B cell (primary cell): ENCODE results near the gene ARNT2. TPM values are rescaled to one million over a fixed set of nuclear protein-coding genes. Genes with fewer than 3 reads are reported as not detected.

Experiments
- ATAC-seq: fragments of 200-7000 bp; cut with Tn5 transposase; one replicate; pipeline ENCODE4 v1.10.0; 2021; ENCODE audit warnings: low read depth, mild to moderate bottlenecking, moderate number of reproducible peaks, moderate library complexity
- CTCF ChIA-PET: fragments of 350-600 bp; sonication (Branson Sonifier 250); formaldehyde crosslinking; loops from one replicate; lab custom pipeline; 2021; ENCODE audit warnings: antibody characterized with exemption, inconsistent platforms; lab: Charles Lee
- POLR2A ChIA-PET: fragments of 350-600 bp; sonication (Branson Sonifier 250); formaldehyde crosslinking; loops from one replicate; lab custom pipeline; 2021; ENCODE audit warnings: antibody characterized with exemption; lab: Charles Lee
- DNase-seq: peaks from one replicate; pipeline ENCODE4 v3.0.0; 2013
- H2AFZ ChIP-seq: 2 replicates; pipeline ENCODE4 v1.6.1; 2012; ENCODE audit warnings: mild to moderate bottlenecking, low read depth, low read length; ENCODE audit not compliant: insufficient read depth, poor library complexity, severe bottlenecking
- H3K27ac ChIP-seq, 2 donors: 1 replicate in 1 of 2; 2 replicates in 1 of 2; pipeline ENCODE4 v1.5.1; 2012 to 2013; ENCODE audit warnings: low read length in 2 of 2, mild to moderate bottlenecking in 2 of 2, moderate library complexity in 1 of 2
- H3K27me3 ChIP-seq, 4 experiments: fragments of 200-600 bp in 1 of 4; sonication (generic) in 1 of 4; replicated peaks in 1 of 4; 1 replicate in 2 of 4; 2 replicates in 2 of 4; pipeline versions ENCODE4 v1.6.1 to v1.7.0; 2013 to 2016; ENCODE audit warnings: low read length in 3 of 4, mild to moderate bottlenecking in 2 of 4, mixed read lengths in 1 of 4, moderate library complexity in 1 of 4; ENCODE audit not compliant: insufficient read depth in 4 of 4, control insufficient read depth in 3 of 4; ENCODE audit errors: control extremely low read depth in 1 of 4
- H3K36me3 ChIP-seq, 2 experiments: replicated peaks in 1 of 2; 1 replicate in 1 of 2; 2 replicates in 1 of 2; pipeline versions ENCODE4 v1.6.1 to v1.7.1; 2013; ENCODE audit warnings: low read length in 1 of 2; ENCODE audit not compliant: insufficient read depth in 2 of 2, control insufficient read depth in 1 of 2; ENCODE audit errors: control extremely low read depth in 1 of 2, extremely low read depth in 1 of 2
- H3K4me1 ChIP-seq, 2 donors: fragments of 200-600 bp in 1 of 2; sonication (generic) in 1 of 2; 1 replicate in 1 of 2; 2 replicates in 1 of 2; pipeline versions ENCODE4 v1.5.1 to v1.6.1; 2013 to 2017; ENCODE audit warnings: low read length in 2 of 2; ENCODE audit not compliant: control insufficient read depth in 2 of 2, insufficient read depth in 2 of 2
- H3K4me2 ChIP-seq: replicated peaks from 2 replicates; pipeline ENCODE3; 2012; ENCODE audit warnings: mild to moderate bottlenecking, low read depth, low read length; ENCODE audit not compliant: poor library complexity, severe bottlenecking
- H3K4me3 ChIP-seq, 5 experiments: fragments of 200-600 bp in 1 of 5; sonication (generic) in 1 of 5; 1 replicate in 3 of 5; 2 replicates in 2 of 5; pipeline versions ENCODE4 v1.5.1 to v1.7.0; 2011 to 2016; ENCODE audit warnings: low read length in 4 of 5, mild to moderate bottlenecking in 4 of 5, low read depth in 2 of 5, control low read depth in 1 of 5, moderate library complexity in 1 of 5; ENCODE audit not compliant: insufficient read depth in 1 of 5; ENCODE audit errors: control extremely low read depth in 1 of 5, extremely low read depth in 1 of 5
- H3K79me2 ChIP-seq: fragments of 200-600 bp; sonication (generic); one replicate; pipeline ENCODE4 v1.6.0; 2016; ENCODE audit warnings: low read length; ENCODE audit not compliant: control insufficient read depth, insufficient read depth
- H3K9ac ChIP-seq: fragments of 200-600 bp; sonication (generic); 2 replicates; pipeline ENCODE4 v1.6.1; 2017; ENCODE audit warnings: mild to moderate bottlenecking, low read length, moderate library complexity
- H3K9me3 ChIP-seq, 3 donors: one replicate each; pipeline versions ENCODE4 v1.6.1 to v1.7.1; 2013; ENCODE audit warnings: low read length in 2 of 3; ENCODE audit not compliant: control insufficient read depth in 2 of 3, insufficient read depth in 1 of 3; ENCODE audit errors: control extremely low read depth in 1 of 3
- H4K20me1 ChIP-seq: 2 replicates; pipeline ENCODE4 v1.6.0; 2012; ENCODE audit warnings: mild to moderate bottlenecking, low read length; ENCODE audit not compliant: insufficient read depth, control insufficient read depth, poor library complexity, severe bottlenecking
- H3K27ac Mint-ChIP-seq: one replicate; pipeline ENCODE4 v1.8.0; 2021; ENCODE audit warnings: mixed read lengths
- H3K27me3 Mint-ChIP-seq: one replicate; pipeline ENCODE4 v1.8.0; 2021; ENCODE audit warnings: mixed read lengths
- H3K4me1 Mint-ChIP-seq: one replicate; pipeline ENCODE4 v1.8.0; 2021; ENCODE audit warnings: mixed read lengths
- H3K4me3 Mint-ChIP-seq: one replicate; pipeline ENCODE4 v1.8.0; 2021; ENCODE audit warnings: mixed read lengths
- H3K9me3 Mint-ChIP-seq: one replicate; pipeline ENCODE4 v1.8.0; 2022; ENCODE audit warnings: mixed read lengths; ENCODE audit not compliant: insufficient read depth
- CTCF ChIP-seq: fragments of 200-600 bp; IDR thresholded peaks from one replicate; pipeline ENCODE4 v1.8.0; 2022; ENCODE audit warnings: antibody characterized with exemption, mild to moderate bottlenecking
- EZH2 ChIP-seq: IDR thresholded peaks from 2 replicates; pipeline ENCODE4 v1.6.1; 2012; ENCODE audit warnings: borderline replicate concordance, low read depth, mild to moderate bottlenecking, moderate library complexity, low read length; ENCODE audit not compliant: insufficient read depth, poor library complexity, severe bottlenecking
- WGBS: methylation state at CpG from one replicate; pipeline ENCODE4 v1.1.5; 2013; ENCODE audit warnings: missing lambda C conversion rate; ENCODE audit not compliant: insufficient coverage; 5-methylcytosine and 5-hydroxymethylcytosine counted together
- intact Hi-C: fragments of 100-400 bp; cut with micrococcal nuclease; formaldehyde crosslinking; loops from one replicate; pipeline ENCODE4 v1.10.0; 2022
- polyA plus RNA-seq: library from polyadenylated mRNA; depleted of rRNA; stranded (reverse); fragments of >200 nt; gene quantifications from 2 replicates; pipeline ENCODE4 v1.2.3, GENCODE V29; 2012
- total RNA-seq, 2 donors: library from RNA; stranded (reverse); fragments of 120-200 nt in 1 of 2; gene quantifications; 1 replicate in 1 of 2; 2 replicates in 1 of 2; pipeline versions ENCODE4 v1.2.3 to v1.2.4, GENCODE V29; 2013 to 2022

The ARNT2 gene
- total and polyA plus RNA-seq, 2 donors (not counting 1 experiment from before 2014, with no cell fraction given) = not detected

GRCh38 chr15:80640531-80641121, 236.4 kb downstream of the ARNT2 start:
- POLR2A ChIA-PET = no interaction called here
- Histone ChIP-seq H3K9me3 (no peaks in the 10 kb centered on the region), H4K20me1 (no peaks in the 10 kb centered on the region), H3K27ac (no peak overlapping the region), H3K4me2 (no peak overlapping the region), H3K9ac (no peak overlapping the region), H3K4me1 (no peaks in the 10 kb centered on the region), H2AFZ (no peak overlapping the region), H3K36me3 (no peaks in the 10 kb centered on the region), H3K79me2 (no peaks in the 10 kb centered on the region), H3K4me3 (no peak overlapping the region), H3K27me3 (peaks cover 0 to 4% (median 1%) of the 10 kb centered on the region in 4 experiments)
- CTCF ChIA-PET = no interaction called here
- Mint-ChIP-seq H3K4me1 (no peaks in the 10 kb centered on the region), H3K4me3 (no peak overlapping the region), H3K27ac (no peak overlapping the region), H3K27me3 (peaks cover 8% of the 10 kb centered on the region), H3K9me3 (peaks cover 2% of the 10 kb centered on the region)
- no peak for ATAC-seq
- no peak for DNase-seq
- intact Hi-C loops = no loop called here
- WGBS = 87% methylated on average over 2 of the region's 3 CpGs
- no peak for TF ChIP-seq EZH2
- TF ChIP-seq CTCF = no peak

GRCh38 chr15:80641384-80641783, 237.2 kb downstream of the ARNT2 start:
- Histone ChIP-seq H3K36me3 (no peaks in the 10 kb centered on the region), H3K27ac (no peak overlapping the region), H3K4me2 (no peak overlapping the region), H3K27me3 (peaks cover 0 to 4% (median 1%) of the 10 kb centered on the region in 4 experiments), H3K4me1 (no peaks in the 10 kb centered on the region), H2AFZ (no peak overlapping the region), H4K20me1 (no peaks in the 10 kb centered on the region), H3K4me3 (no peak overlapping the region), H3K9me3 (no peaks in the 10 kb centered on the region), H3K79me2 (no peaks in the 10 kb centered on the region), H3K9ac (no peak overlapping the region)
- ChIA-PET POLR2A (no interaction called here), CTCF (no interaction called here)
- Mint-ChIP-seq H3K27ac (no peak overlapping the region), H3K4me3 (no peak overlapping the region), H3K4me1 (no peaks in the 10 kb centered on the region), H3K9me3 (peaks cover 5% of the 10 kb centered on the region), H3K27me3 (peaks cover 9% of the 10 kb centered on the region)
- TF ChIP-seq CTCF = no peak
- TF ChIP-seq EZH2 = no peak
- ATAC-seq (no peak), DNase-seq (no peak)
- no CpG with 5 or more reads among the region's 7 CpGs for WGBS
- intact Hi-C loops = no loop called here
